HUES6 (cell line): ENCODE results near the gene KRT83.

ENCODE experiments used
- H3K27ac ChIP-seq: 2 replicates; pipeline ENCODE4 v1.7.0; 2013; ENCODE audit warnings: low read depth, mild to moderate bottlenecking, low read length, inconsistent platforms
- H3K27me3 ChIP-seq: 2 replicates; pipeline ENCODE4 v1.6.1; 2013; ENCODE audit warnings: low read length; ENCODE audit not compliant: control insufficient read depth, insufficient read depth
- H3K36me3 ChIP-seq: 2 replicates; pipeline ENCODE4 v1.6.1; 2013; ENCODE audit warnings: low read length; ENCODE audit not compliant: control insufficient read depth, insufficient read depth
- H3K4me1 ChIP-seq: 2 replicates; pipeline ENCODE4 v1.6.1; 2013; ENCODE audit warnings: low read length; ENCODE audit not compliant: control insufficient read depth, insufficient read depth
- H3K4me3 ChIP-seq: 2 replicates; pipeline ENCODE4 v1.5.1; 2013; ENCODE audit warnings: low read depth, low read length
- H3K9ac ChIP-seq: one replicate; pipeline ENCODE4 v1.6.1; 2013; ENCODE audit warnings: mild to moderate bottlenecking, low read length
- H3K9me3 ChIP-seq: 2 replicates; pipeline ENCODE4 v1.6.1; 2013; ENCODE audit warnings: low read depth, low read length; ENCODE audit not compliant: control insufficient read depth, insufficient read depth

The KRT83 gene

DNA sequence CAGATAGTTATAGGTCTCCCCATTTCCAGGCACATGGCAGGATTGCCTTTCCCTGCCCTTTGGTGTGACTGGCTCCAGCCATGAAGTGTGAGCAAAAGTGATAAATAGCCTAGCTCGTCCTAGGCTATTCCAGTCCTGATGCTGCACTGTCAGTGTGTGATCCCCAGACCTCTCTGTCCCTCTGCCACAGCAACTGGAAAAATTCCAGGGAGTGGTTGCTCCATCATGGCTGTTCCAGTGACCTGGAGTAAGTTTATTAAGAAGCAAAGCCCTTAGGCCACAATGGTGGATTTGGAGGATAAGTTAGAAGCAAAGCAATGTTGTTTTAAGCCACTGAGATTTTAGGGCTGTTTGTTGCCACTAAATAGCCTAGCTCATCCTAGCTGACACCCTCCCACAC lies 9.8 kb upstream of the KRT83 start:
- Histone ChIP-seq H3K27me3 (no peaks in the 10 kb centered on the region), H3K4me1 (no peaks in the 10 kb centered on the region), H3K36me3 (no peaks in the 10 kb centered on the region), H3K4me3 (no peak overlapping the region), H3K9me3 (no peaks in the 10 kb centered on the region), H3K9ac (no peak overlapping the region), H3K27ac (no peak overlapping the region)

DNA sequence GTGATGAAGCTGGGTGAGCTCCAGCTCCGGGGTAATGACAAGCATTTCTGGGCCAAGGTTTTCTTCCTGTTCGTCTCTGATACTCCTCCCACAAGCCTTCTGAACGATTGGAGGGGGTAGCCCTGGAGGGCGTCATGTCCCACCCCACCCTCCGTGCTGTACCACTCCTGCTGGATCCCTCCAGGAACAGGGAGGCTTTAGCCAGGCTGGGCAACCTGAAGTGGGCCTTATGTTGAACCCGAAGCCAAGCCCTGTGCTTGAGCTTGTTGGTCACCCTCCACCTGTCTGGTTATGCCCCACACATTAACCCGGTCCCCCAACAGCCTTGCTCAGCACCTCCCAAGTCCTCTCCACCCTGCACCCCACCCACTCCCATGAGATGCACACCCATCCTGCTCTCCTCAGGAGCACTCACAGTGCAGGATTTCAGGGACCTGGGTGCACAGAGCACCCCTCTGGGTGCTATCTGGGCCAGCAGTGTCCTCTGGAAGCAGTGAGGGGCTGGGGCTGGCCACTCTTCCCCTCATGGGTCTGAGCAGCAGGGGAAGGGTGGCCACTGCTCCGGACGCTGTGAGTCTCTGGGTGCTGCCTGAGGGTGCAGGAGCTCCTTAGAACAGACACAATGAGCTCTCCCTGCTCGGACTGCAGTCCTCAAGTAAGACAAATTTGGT lies 6.8 kb upstream of the KRT83 start:
- H3K27ac ChIP-seq: no peak overlapping the region
- peaks cover 3% of the 10 kb centered on the region; the same call in 1 of the 2 replicates for H3K27me3 ChIP-seq
- no peak overlapping the region for H3K9ac ChIP-seq
- no peaks in the 10 kb centered on the region for H3K4me1 ChIP-seq
- H3K9me3 ChIP-seq: no peaks in the 10 kb centered on the region
- H3K36me3 ChIP-seq: no peaks in the 10 kb centered on the region
- no peak overlapping the region for H3K4me3 ChIP-seq

DNA sequence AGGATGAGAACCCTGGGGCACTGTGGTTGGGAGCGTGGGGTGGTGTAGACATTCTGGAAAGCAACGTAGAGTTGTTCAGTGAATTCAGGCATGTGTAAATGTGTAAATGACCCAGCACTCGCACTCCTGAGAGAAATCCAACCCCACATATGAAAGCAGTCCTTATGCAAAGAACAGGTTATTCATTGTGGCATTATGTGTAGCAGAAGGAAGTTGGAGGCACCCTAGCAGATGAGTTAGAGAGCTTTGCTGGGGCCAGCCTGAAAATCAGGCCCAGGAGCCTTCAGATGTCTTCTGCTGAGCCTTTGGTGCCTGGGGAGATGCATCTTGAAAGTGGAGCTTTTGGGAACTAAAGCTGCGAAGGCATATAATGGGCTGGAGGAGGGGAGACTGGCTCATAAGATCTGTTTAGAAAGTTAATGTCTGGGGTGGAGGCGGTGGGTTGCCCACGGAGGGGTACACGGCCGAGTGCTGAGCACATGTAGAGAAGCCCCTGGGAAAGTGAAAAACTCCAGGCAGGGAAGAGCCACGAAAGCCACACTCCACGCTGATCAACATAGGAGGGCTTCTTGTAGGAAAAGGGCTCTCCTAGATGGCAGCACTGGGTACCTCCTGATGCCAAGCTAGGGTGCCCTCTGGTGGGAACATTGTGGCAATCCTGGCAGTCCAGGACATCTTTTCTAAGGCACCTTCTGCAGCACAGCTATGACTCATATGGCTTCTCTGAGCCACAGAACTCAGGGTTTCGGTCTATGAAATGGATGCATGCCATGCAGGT lies 6.0 kb upstream of the KRT83 start:
- Histone ChIP-seq H3K4me3 (no peak overlapping the region), H3K9ac (no peak overlapping the region), H3K4me1 (no peaks in the 10 kb centered on the region), H3K9me3 (no peaks in the 10 kb centered on the region), H3K27ac (no peak overlapping the region), H3K36me3 (no peaks in the 10 kb centered on the region), H3K27me3 (peaks cover 3% of the 10 kb centered on the region; the same call in 1 of the 2 replicates)

DNA sequence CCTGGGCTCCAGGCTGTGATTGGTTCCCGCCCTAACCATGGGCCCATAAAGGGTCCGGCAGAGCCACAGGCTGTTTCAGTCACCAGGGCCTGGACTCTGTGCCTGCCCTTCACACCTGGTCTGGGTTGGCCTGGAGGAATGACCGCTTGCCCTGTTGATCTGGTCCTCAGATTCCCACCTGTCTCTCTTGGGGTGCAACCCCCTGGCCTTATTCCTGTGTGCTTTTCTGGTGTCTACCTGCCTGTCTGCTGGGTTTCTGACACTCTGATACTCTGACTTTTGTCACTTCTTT lies 2.9 kb upstream of the KRT83 start:
- Histone ChIP-seq H3K27me3 (peaks cover 8% of the 10 kb centered on the region; the same call in 1 of the 2 replicates), H3K27ac (no peak overlapping the region), H3K4me3 (no peak overlapping the region), H3K9ac (no peak overlapping the region), H3K9me3 (no peaks in the 10 kb centered on the region), H3K36me3 (no peaks in the 10 kb centered on the region), H3K4me1 (no peaks in the 10 kb centered on the region)

DNA sequence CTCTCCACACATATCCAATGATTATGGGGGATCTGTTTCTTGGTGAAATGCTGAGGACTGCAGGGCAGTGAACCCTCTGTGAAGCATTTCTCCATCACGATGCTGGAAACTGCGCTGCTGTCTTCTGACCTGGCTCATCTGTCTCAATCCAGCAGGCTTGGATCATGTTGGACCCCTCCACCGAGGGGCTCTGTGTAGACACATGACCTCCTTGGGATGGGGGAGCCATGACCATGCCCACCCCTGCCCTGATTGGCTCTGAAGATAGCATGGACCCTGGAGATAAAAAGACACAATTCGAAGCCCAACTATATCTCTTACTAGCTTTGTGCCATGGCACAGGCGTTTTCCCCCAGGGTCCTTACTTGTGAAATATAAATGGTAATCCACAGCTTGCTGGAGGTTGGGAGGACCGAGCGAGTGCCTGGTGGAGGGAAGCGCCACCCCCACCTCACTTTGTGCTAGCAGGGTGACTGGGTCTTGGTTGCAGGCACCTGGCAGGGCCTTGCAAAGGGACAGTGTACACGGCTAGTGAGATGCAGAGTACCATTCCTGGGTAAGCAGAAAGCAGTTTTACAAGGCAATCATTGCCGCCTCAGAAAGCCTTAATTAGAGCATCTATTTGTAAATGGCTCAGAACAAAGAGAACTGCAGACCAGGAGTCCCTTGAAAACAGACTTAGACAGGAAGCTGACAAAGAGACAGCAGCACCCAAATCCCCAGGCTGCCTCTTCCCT lies 2.4 kb upstream of the KRT83 start:
- Histone ChIP-seq H3K27ac (no peak overlapping the region), H3K4me3 (no peak overlapping the region), H3K4me1 (no peaks in the 10 kb centered on the region), H3K9me3 (no peaks in the 10 kb centered on the region), H3K9ac (no peak overlapping the region), H3K27me3 (peaks cover 8% of the 10 kb centered on the region; the same call in 1 of the 2 replicates), H3K36me3 (no peaks in the 10 kb centered on the region)

DNA sequence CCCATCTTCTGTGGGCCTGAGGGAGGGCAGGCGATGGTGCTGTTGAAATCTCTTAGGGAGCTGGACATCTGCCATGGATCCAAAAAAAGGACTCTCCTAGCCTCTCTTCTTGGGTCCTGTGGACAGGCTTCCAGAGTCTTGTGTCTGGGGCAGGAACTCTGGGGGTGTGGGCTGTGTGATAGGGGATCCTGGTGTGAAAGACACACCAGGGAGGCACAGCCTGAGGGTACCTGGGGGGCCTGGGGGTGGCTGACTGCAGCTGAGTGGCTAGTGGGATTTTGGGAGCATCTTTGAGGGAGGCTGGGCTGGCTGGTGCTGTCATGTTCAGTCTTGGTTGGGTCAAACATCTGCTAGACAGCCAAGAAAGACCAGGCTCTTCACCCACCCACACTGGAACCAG lies 1.8 kb upstream of the KRT83 start:
- no peaks in the 10 kb centered on the region for H3K9me3 ChIP-seq
- no peak overlapping the region for H3K27ac ChIP-seq
- H3K4me1 ChIP-seq: no peaks in the 10 kb centered on the region
- no peak overlapping the region for H3K4me3 ChIP-seq
- H3K9ac ChIP-seq: no peak overlapping the region
- no peaks in the 10 kb centered on the region for H3K36me3 ChIP-seq
- peaks cover 8% of the 10 kb centered on the region; the same call in 1 of the 2 replicates for H3K27me3 ChIP-seq

DNA sequence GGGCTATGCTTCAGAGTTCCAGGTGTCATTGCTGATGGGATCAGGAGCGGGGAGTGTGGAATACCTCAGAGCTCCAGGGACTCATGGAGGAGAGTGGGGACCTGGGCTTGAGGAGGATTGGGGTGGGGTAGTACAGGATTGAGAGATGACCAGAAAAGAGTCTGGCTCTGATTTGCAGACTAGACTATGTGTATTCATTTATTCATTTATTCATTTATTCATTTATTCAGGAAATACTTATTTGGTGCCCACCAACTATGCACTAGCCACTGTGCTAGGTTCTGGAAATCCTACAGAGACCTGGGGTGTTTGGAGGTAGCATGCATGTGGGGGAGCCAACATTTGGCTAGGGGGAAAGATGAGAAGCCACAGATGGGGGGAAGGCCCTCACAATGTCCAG lies 871 bp upstream of the KRT83 start:
- peaks cover 8% of the 10 kb centered on the region; the same call in 1 of the 2 replicates for H3K27me3 ChIP-seq
- H3K4me1 ChIP-seq: no peaks in the 10 kb centered on the region
- H3K36me3 ChIP-seq: no peaks in the 10 kb centered on the region
- H3K9me3 ChIP-seq: no peaks in the 10 kb centered on the region
- H3K9ac ChIP-seq: no peak overlapping the region
- no peak overlapping the region for H3K4me3 ChIP-seq
- no peak overlapping the region for H3K27ac ChIP-seq

DNA sequence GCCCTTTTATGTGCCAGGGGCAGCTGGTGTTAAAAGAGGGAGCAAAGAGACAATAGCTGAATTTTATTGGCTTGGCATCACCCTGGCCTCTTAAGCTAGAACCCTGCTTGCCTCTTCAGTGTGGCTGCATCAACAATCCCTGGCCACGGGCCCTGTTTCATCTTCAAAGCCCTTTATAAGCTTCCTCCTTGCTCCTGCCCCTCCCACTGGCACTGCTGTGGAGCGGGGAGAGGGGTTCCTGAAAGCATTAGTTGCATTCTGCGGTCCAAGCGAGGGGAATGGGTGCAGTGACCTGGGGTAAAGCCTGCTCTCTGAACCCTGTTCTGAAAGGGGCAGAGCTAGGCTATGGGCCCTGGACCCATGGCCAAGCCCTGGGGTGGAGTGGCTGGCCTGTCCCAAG lies 220 bp upstream of the KRT83 start:
- no peak overlapping the region for H3K27ac ChIP-seq
- H3K27me3 ChIP-seq: peaks cover 8% of the 10 kb centered on the region; the same call in 1 of the 2 replicates
- no peak overlapping the region for H3K4me3 ChIP-seq
- no peaks in the 10 kb centered on the region for H3K9me3 ChIP-seq
- H3K9ac ChIP-seq: no peak overlapping the region
- H3K36me3 ChIP-seq: no peaks in the 10 kb centered on the region
- no peaks in the 10 kb centered on the region for H3K4me1 ChIP-seq

DNA sequence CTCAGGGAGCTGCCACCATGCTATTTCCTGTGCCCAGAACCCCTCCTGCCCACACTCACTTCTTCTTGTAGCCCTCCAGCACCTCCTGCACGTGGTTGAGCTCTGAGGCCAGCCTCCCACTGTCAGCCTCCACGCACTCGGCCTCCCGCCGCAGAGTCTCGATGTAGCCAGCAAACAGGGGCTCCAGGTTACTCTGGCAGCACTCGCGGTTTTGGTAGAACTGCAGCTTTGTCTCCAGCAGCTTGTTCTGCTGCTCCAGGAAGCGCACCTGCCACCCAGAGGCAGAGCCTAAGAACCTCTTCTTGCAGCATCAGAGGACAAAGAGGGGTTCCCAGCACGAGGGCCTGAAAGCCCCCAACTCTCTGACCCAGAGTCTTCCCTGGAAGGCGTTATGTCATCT lies 2.1 kb downstream of the KRT83 start:
- peaks cover 8% of the 10 kb centered on the region; the same call in 1 of the 2 replicates for H3K27me3 ChIP-seq
- H3K4me1 ChIP-seq: no peaks in the 10 kb centered on the region
- H3K9me3 ChIP-seq: no peaks in the 10 kb centered on the region
- no peaks in the 10 kb centered on the region for H3K36me3 ChIP-seq
- H3K4me3 ChIP-seq: no peak overlapping the region
- no peak overlapping the region for H3K27ac ChIP-seq
- no peak overlapping the region for H3K9ac ChIP-seq

DNA sequence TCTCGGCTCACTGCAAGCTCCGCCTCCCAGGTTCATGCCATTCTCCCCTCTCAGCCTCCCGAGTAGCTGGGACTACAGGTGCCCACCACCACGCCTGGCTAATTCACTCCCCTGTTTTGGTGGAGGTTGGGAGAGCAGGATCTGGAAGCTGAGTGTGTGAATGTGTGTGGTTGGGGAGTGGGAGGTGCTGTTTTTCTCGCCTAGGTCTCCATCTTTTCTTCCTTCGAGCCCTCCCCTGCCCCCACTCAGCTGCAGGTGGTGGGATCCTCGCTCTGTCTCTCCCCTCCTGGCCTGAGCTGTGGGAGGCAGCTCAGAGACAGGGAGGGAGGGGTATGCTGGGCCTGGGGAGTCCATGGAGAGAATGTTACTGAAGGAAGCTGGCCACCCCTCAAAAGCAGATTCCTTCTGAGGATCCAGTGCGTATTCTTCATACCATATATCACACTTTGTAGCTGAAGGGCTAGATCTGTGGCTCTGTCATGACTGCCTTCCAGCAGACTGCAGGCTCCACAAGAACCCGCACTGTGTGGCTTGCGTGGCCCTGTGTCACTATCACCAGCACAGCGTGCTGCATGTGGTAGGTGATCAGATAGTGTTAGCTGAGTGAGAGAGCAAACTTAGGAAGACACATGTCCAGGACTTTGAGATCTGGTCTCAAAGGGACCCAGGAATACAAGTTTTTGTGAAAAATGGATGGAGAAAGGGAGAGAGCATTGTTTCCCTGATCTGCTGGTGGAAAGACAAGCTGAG lies 2.8 kb downstream of the KRT83 start:
- Histone ChIP-seq H3K9me3 (no peaks in the 10 kb centered on the region), H3K9ac (no peak overlapping the region), H3K4me1 (no peaks in the 10 kb centered on the region), H3K27ac (no peak overlapping the region), H3K27me3 (peaks cover 8% of the 10 kb centered on the region; the same call in 1 of the 2 replicates), H3K4me3 (no peak overlapping the region), H3K36me3 (no peaks in the 10 kb centered on the region)
